IMR-90 (cell line): ENCODE data around the gene WWC2. TPM values are rescaled to one million over a fixed set of nuclear protein-coding genes. Genes with fewer than 3 reads are reported as not detected.

ENCODE experiments used
- ATAC-seq: fragments of 200-7000 bp; cut with Tn5 transposase; 2 replicates; pipeline ENCODE4 v1.9.1; 2020; ENCODE audit warnings: low read depth, mild to moderate bottlenecking, moderate library complexity
- BruUV-seq: library from RNA; stranded (reverse); fragments of 400-500 nt; replicated peaks from 2 replicates; lab custom pipeline; 2021; lab: Mats Ljungman, UMichigan
- CTCF ChIA-PET: fragments of 300-600 bp; formaldehyde crosslinking; extraction: SDS; loops from one replicate; lab custom pipeline; 2021; ENCODE audit warnings: antibody characterized with exemption; lab: Yijun Ruan, JAX
- POLR2A ChIA-PET: fragments of 300-600 bp; sonication (Branson Sonifier 250); formaldehyde crosslinking; loops from one replicate; lab custom pipeline; 2022; ENCODE audit warnings: antibody characterized with exemption; ENCODE audit not compliant: unreplicated experiment; lab: Charles Lee
- DNase-seq: peaks from one replicate; pipeline ENCODE4 v3.0.0; 2013
- H2AFZ ChIP-seq: replicated peaks from 2 replicates; pipeline ENCODE3; 2013; ENCODE audit warnings: low read length, mild to moderate bottlenecking; ENCODE audit not compliant: poor library complexity
- H2AK5ac ChIP-seq: 2 replicates; pipeline ENCODE4 v1.6.1; 2013; ENCODE audit warnings: low read depth, low read length, inconsistent platforms
- H2AK9ac ChIP-seq: replicated peaks from 2 replicates; pipeline ENCODE3; 2013; ENCODE audit warnings: mild to moderate bottlenecking, low read depth, low read length, moderate library complexity; ENCODE audit not compliant: poor library complexity
- H2BK120ac ChIP-seq: 2 replicates; pipeline ENCODE4 v1.6.1; 2013; ENCODE audit warnings: low read depth, low read length, inconsistent platforms
- H2BK15ac ChIP-seq: 3 replicates; pipeline ENCODE4 v1.6.1; 2013; ENCODE audit warnings: low read depth, low read length, inconsistent platforms
- H2BK20ac ChIP-seq: 2 replicates; pipeline ENCODE4 v1.6.1; 2013; ENCODE audit warnings: low read depth, mild to moderate bottlenecking, inconsistent platforms, low read length, moderate library complexity
- H2BK5ac ChIP-seq: 2 replicates; pipeline ENCODE4 v1.6.1; 2013; ENCODE audit warnings: mild to moderate bottlenecking, low read depth, low read length, inconsistent platforms; ENCODE audit not compliant: poor library complexity, severe bottlenecking
- H3K14ac ChIP-seq: replicated peaks from 2 replicates; pipeline ENCODE4 v1.6.1; 2013; ENCODE audit warnings: low read depth, low read length, inconsistent platforms
- H3K18ac ChIP-seq: 2 replicates; pipeline ENCODE4 v1.6.1; 2013; ENCODE audit warnings: low read depth, low read length, control low read depth
- H3K23ac ChIP-seq: 2 replicates; pipeline ENCODE4 v1.6.1; 2013; ENCODE audit warnings: low read depth, low read length, inconsistent platforms
- H3K27ac ChIP-seq: 2 replicates; pipeline ENCODE4 v1.5.1; 2013; ENCODE audit warnings: mild to moderate bottlenecking, control low read depth, low read length; ENCODE audit not compliant: insufficient read depth
- H3K27me3 ChIP-seq: 2 replicates; pipeline ENCODE4 v1.6.1; 2013; ENCODE audit warnings: low read length; ENCODE audit not compliant: control insufficient read depth, insufficient read depth
- H3K36me3 ChIP-seq: 2 replicates; pipeline ENCODE4 v1.6.1; 2013; ENCODE audit warnings: low read length, mixed read lengths; ENCODE audit not compliant: control insufficient read depth, insufficient read depth
- H3K4ac ChIP-seq: 2 replicates; pipeline ENCODE4 v1.6.1; 2013; ENCODE audit warnings: low read depth, low read length, inconsistent platforms
- H3K4me1 ChIP-seq: 2 replicates; pipeline ENCODE4 v1.6.1; 2013; ENCODE audit warnings: low read length, mixed read lengths; ENCODE audit not compliant: control insufficient read depth, insufficient read depth
- H3K4me2 ChIP-seq: 2 replicates; pipeline ENCODE4 v1.6.1; 2013; ENCODE audit warnings: low read depth, mild to moderate bottlenecking, control low read depth, low read length, moderate library complexity
- H3K4me3 ChIP-seq: 2 replicates; pipeline ENCODE4 v1.5.1; 2013; ENCODE audit warnings: low read depth, mild to moderate bottlenecking, control low read depth, low read length, moderate library complexity; ENCODE audit not compliant: insufficient read depth
- H3K56ac ChIP-seq: 2 replicates; pipeline ENCODE4 v1.6.1; 2013; ENCODE audit warnings: low read length, inconsistent platforms; ENCODE audit not compliant: insufficient read depth; ENCODE audit errors: extremely low read depth
- H3K79me1 ChIP-seq, 2 experiments: 2 replicates each; pipeline ENCODE4 v1.6.1; 2013; ENCODE audit warnings: low read length in 2 of 2, inconsistent platforms in 1 of 2, low read depth in 1 of 2
- H3K9ac ChIP-seq: 2 replicates; pipeline ENCODE4 v1.6.1; 2013; ENCODE audit warnings: low read depth, low read length, control low read depth
- H3K9me1 ChIP-seq: 2 replicates; pipeline ENCODE4 v1.6.1; 2013; ENCODE audit warnings: low read length, inconsistent platforms; ENCODE audit not compliant: insufficient read depth
- H3K9me3 ChIP-seq: 2 replicates; pipeline ENCODE4 v1.6.1; 2013; ENCODE audit warnings: low read length; ENCODE audit not compliant: control insufficient read depth, insufficient read depth
- H4K20me1 ChIP-seq: 2 replicates; pipeline ENCODE4 v1.6.1; 2013; ENCODE audit warnings: low read length, inconsistent platforms; ENCODE audit not compliant: insufficient read depth
- H4K5ac ChIP-seq: 2 replicates; pipeline ENCODE4 v1.6.1; 2013; ENCODE audit warnings: mild to moderate bottlenecking, low read depth, low read length, control low read depth
- H4K8ac ChIP-seq, 2 experiments: 2 replicates each; pipeline ENCODE4 v1.6.1; 2013; ENCODE audit warnings: low read depth in 2 of 2, low read length in 2 of 2, control low read depth in 1 of 2, inconsistent platforms in 1 of 2
- H4K91ac ChIP-seq: 2 replicates; pipeline ENCODE4 v1.6.1; 2013; ENCODE audit warnings: low read depth, low read length, inconsistent platforms; ENCODE audit not compliant: insufficient read depth
- BHLHE40 ChIP-seq: fragments of 150-350 bp; IDR thresholded peaks from 2 replicates; pipeline ENCODE4 v1.6.1; 2016; ENCODE audit warnings: mild to moderate bottlenecking, low read depth, low read length
- CEBPB ChIP-seq: IDR thresholded peaks from 2 replicates; pipeline ENCODE4 v1.6.1; 2012; ENCODE audit warnings: low read depth, low read length, improper control_type of control experiment
- CTCF ChIP-seq: conservative IDR thresholded peaks from 2 replicates; pipeline ENCODE4 v1.5.1; 2012; ENCODE audit warnings: mild to moderate bottlenecking, low read depth, low read length, improper control_type of control experiment
- ELK1 ChIP-seq: fragments of 150-350 bp; IDR thresholded peaks from 2 replicates; pipeline ENCODE4 v1.6.1; 2016; ENCODE audit warnings: low read depth, mild to moderate bottlenecking, low read length, moderate library complexity, borderline replicate concordance
- MAFK ChIP-seq: IDR thresholded peaks from 2 replicates; pipeline ENCODE4 v1.6.1; 2012; ENCODE audit warnings: low read depth, low read length, improper control_type of control experiment
- MAZ ChIP-seq: IDR thresholded peaks from 2 replicates; pipeline ENCODE4 v1.6.1; 2012; ENCODE audit warnings: low read depth, mild to moderate bottlenecking, low read length, improper control_type of control experiment, moderate library complexity, borderline replicate concordance
- MXI1 ChIP-seq: IDR thresholded peaks from 2 replicates; pipeline ENCODE4 v1.6.1; 2012; ENCODE audit warnings: low read depth, mild to moderate bottlenecking, low read length, moderate library complexity, borderline replicate concordance
- RAD21 ChIP-seq: IDR thresholded peaks from 2 replicates; pipeline ENCODE4 v1.6.1; 2012; ENCODE audit warnings: low read length, improper control_type of control experiment
- RFX5 ChIP-seq: IDR thresholded peaks from 2 replicates; pipeline ENCODE4 v1.8.0; 2012; ENCODE audit warnings: low read depth, mild to moderate bottlenecking, low read length, moderate library complexity
- WGBS, 2 experiments: methylation state at CpG; one replicate each; pipeline versions ENCODE4 v1.1.5 to v1.1.7; 2013; ENCODE audit warnings: missing lambda C conversion rate in 2 of 2; ENCODE audit not compliant: insufficient read length in 1 of 2; ENCODE audit errors: extremely low coverage in 2 of 2; 5-methylcytosine and 5-hydroxymethylcytosine counted together
- dilution Hi-C: fragments of 300-500 bp; cut with HindIII; formaldehyde crosslinking; loops from one replicate; pipeline ENCODE4 v1.14.3; 2018; ENCODE audit warnings: low sequenced_read_pairs; ENCODE audit not compliant: unreplicated experiment
- in situ Hi-C: fragments of 300-500 bp; cut with MboI; formaldehyde crosslinking; loops from 3 replicates; pipeline ENCODE4 v1.14.3; 2019; ENCODE audit warnings: low sequenced_read_pairs, inconsistent platforms, mixed read lengths
- intact Hi-C: fragments of 100-400 bp; cut with micrococcal nuclease; formaldehyde crosslinking; loops from 2 replicates; pipeline ENCODE4 v1.10.0; 2022
- polyA plus RNA-seq, 3 experiments: library from polyadenylated mRNA; depleted of rRNA; stranded (reverse); fragments of >200 nt; gene quantifications; 2 replicates each; pipeline ENCODE4 v1.2.3, GENCODE V29; 2012; ENCODE audit warnings: low replicate concordance in 1 of 3
- total RNA-seq: library from RNA; depleted of rRNA; stranded (reverse); fragments of >200 nt; gene quantifications from 2 replicates; pipeline ENCODE4 v1.2.3, GENCODE V29; 2012

WWC2 gene
- total and polyA plus RNA-seq, 2 of the 4 experiments (the other 2 are of a cell fraction) = 26.6 to 27.4 TPM

GRCh38 chr4:183320211-183321059, 221.4 kb downstream of the WWC2 start, which contains the start of gene CLDN22 (continued):
- TF ChIP-seq CTCF = no peak

- ATAC-seq = no peak
- Histone ChIP-seq H3K23ac (no peak overlapping the region), H2AFZ (no peak overlapping the region), H3K18ac (no peak overlapping the region), H4K5ac (no peak overlapping the region), H3K4me2 (no peak overlapping the region), H3K4me3 (no peak overlapping the region), H2BK15ac (no peak overlapping the region), H2BK5ac (no peak overlapping the region), H3K9me1 (peaks cover 2% of the 10 kb centered on the region; the same call in 1 of the 2 replicates), H2AK9ac (no peak overlapping the region), H2BK20ac (no peak overlapping the region), H3K9ac (no peak overlapping the region), H3K36me3 (peaks cover 4% of the 10 kb centered on the region), H4K20me1 (no peaks in the 10 kb centered on the region; the same call in 1 of the 2 replicates), H3K14ac (no peak overlapping the region), H3K9me3 (no peaks in the 10 kb centered on the region), H3K4ac (no peak overlapping the region), H4K91ac (no peak overlapping the region), H3K27ac (no peak overlapping the region), H3K79me1 (no peaks in the 10 kb centered on the region), H3K27me3 (no peaks in the 10 kb centered on the region), H2BK120ac (no peak overlapping the region), H3K56ac (no peak overlapping the region), H3K4me1 (peaks cover 2% of the 10 kb centered on the region; the same call in 1 of the 2 replicates), H2AK5ac (no peak overlapping the region), H4K8ac (no peak overlapping the region)
- ChIA-PET POLR2A (no interaction called here), CTCF (no interaction called here)
- DNase-seq = no peak
- in situ Hi-C loops = no loop called here
- intact Hi-C loops = no loop called here
- dilution Hi-C loops = no loop called here
- BruUV-seq = no TSS peak
- WGBS, 2 experiments = no CpG with 5 or more reads among the region's 2 CpGs
- no peak for TF ChIP-seq BHLHE40
- no peak for TF ChIP-seq CTCF
- TF ChIP-seq RAD21 = no peak
- no peak for TF ChIP-seq ELK1
- TF ChIP-seq RFX5 = no peak
- no peak for TF ChIP-seq MAFK
- no peak for TF ChIP-seq MXI1
- TF ChIP-seq CEBPB = no peak
- TF ChIP-seq MAZ = no peak
Observed at GRCh38 chr4:183321079-183321478, 222.0 kb downstream of the WWC2 start.
